Fibroblast of villous mesenchyme (primary cell): ENCODE data around the gene F11R. TPM values are rescaled to one million over a fixed set of nuclear protein-coding genes. Genes with fewer than 3 reads are reported as not detected.
"Not testable (repeated sequence)": the region's sequence is repeated elsewhere in the genome, so short reads cannot be mapped to it uniquely, and the experiment has no call there.

ENCODE experiments used
- DNase-seq: peaks from one replicate; pipeline ENCODE4 v3.0.0-alpha.2; 2010; ENCODE audit warnings: low read depth
- H3K4me3 ChIP-seq: 2 replicates; pipeline ENCODE4 v1.5.1; 2011; ENCODE audit warnings: low read depth, mild to moderate bottlenecking, low read length
- CTCF ChIP-seq: IDR thresholded peaks from 2 replicates; pipeline ENCODE4 v1.5.1; 2012; ENCODE audit warnings: low read depth, mild to moderate bottlenecking, low read length; ENCODE audit not compliant: insufficient read depth
- total RNA-seq: library from RNA; depleted of rRNA; stranded (reverse); fragments of >200 nt; gene quantifications from 2 replicates; pipeline ENCODE4 v1.2.3, GENCODE V29; 2012

Gene F11R
- 0.32 and 5.6 TPM in 2 replicates for total RNA-seq

- DNase-seq, result peak; percentile 49
- peak; percentile 20 for TF ChIP-seq CTCF
Measured at GRCh38 chr1:161020509-161021164, at the start of gene F11R. F11R (minus strand) TSS chr1:161021152; CDS start chr1:161021073, 79 bp downstream.

GRCh38 chr1:161069731-161070270 lies 48.8 kb upstream of the F11R start, which contains the start of gene ARHGAP30:
ARHGAP30 (minus strand) TSS chr1:161069891; CDS start chr1:161069624, 267 bp downstream.
- no peak for TF ChIP-seq CTCF
- no peak within 1 kb of the TSS for H3K4me3 ChIP-seq
- DNase-seq, result no peak

More at GRCh38 chr1:161020509-161021164, at the start of gene F11R:
- peak within 1 kb of the TSS; percentile 66 for H3K4me3 ChIP-seq

- DNase-seq, result no peak
- no peak overlapping the region for H3K4me3 ChIP-seq
- no peak for TF ChIP-seq CTCF
Measured at GRCh38 chr1:161069241-161069640, 48.3 kb upstream of the F11R start.

GRCh38 chr1:161068306-161069234 lies 47.6 kb upstream of the F11R start:
- TF ChIP-seq CTCF, result no peak
- no peak for DNase-seq
- no peak overlapping the region for H3K4me3 ChIP-seq

GRCh38 chr1:161066694-161067093 lies 45.7 kb upstream of the F11R start:
- no peak for TF ChIP-seq CTCF
- H3K4me3 ChIP-seq, result no peak overlapping the region
- DNase-seq, result no peak

- DNase-seq, H3K4me3 ChIP-seq: not testable (repeated sequence)
Measured at GRCh38 chr1:161065681-161066080, 44.7 kb upstream of the F11R start.

- not testable (repeated sequence) for DNase-seq, H3K4me3 ChIP-seq
Measured at GRCh38 chr1:161063936-161064335, 43.0 kb upstream of the F11R start.
